CD4-positive, alpha-beta T cell treated with Interleukin-2 at 100 ng/mL for 4 hours (primary cell): Measurements from ENCODE around the gene DDX25.
A peak's percentile ranks its signal among the peaks of the same experiment; 100 is the strongest.
"Not testable (repeated sequence)": the region's sequence is repeated elsewhere in the genome, so short reads cannot be mapped to it uniquely, and the experiment has no call there.

ENCODE experiments used
- DNase-seq: peaks from one replicate; pipeline ENCODE4 v3.0.0-alpha.2; 2020; ENCODE audit warnings: low spot score

Gene DDX25

GRCh38 chr11:125903711-125904659, at the start of gene DDX25:
Gene DDX25, plus strand, starts transcription at chr11:125904508. Its CDS starts 10 bp downstream, at chr11:125904518.
- DNase-seq, result no peak

- not testable (repeated sequence) for DNase-seq
Measured at GRCh38 chr11:125857670-125858069, 46.6 kb upstream of the DDX25 start.

- DNase-seq, result not testable (repeated sequence)
Measured at GRCh38 chr11:125862786-125863185, 41.5 kb upstream of the DDX25 start.

GRCh38 chr11:125865354-125865753, 39.0 kb upstream of the DDX25 start:
- DNase-seq, result not testable (repeated sequence)

- no peak for DNase-seq
Measured at GRCh38 chr11:125869521-125869920, 34.8 kb upstream of the DDX25 start.

GRCh38 chr11:125871391-125872137, 32.7 kb upstream of the DDX25 start:
- DNase-seq, result peak; percentile 14

GRCh38 chr11:125872138-125872491, 32.2 kb upstream of the DDX25 start:
- no peak for DNase-seq

GRCh38 chr11:125873881-125874555, 30.3 kb upstream of the DDX25 start:
- DNase-seq, result no peak

- peak; percentile 53 for DNase-seq
Measured at GRCh38 chr11:125874556-125875124, 29.7 kb upstream of the DDX25 start.

GRCh38 chr11:125881291-125881690, 23.0 kb upstream of the DDX25 start:
- no peak for DNase-seq

GRCh38 chr11:125883375-125883774, 20.9 kb upstream of the DDX25 start:
- DNase-seq, result no peak

- DNase-seq, result peak; percentile 27
Measured at GRCh38 chr11:125886997-125887372, 17.3 kb upstream of the DDX25 start.

GRCh38 chr11:125887373-125888324, 16.7 kb upstream of the DDX25 start, which contains the start of gene HYLS1:
Gene HYLS1, plus strand, starts transcription at chr11:125887668. Its CDS starts 11,701 bp downstream, at chr11:125899369.
- DNase-seq, result peak; percentile 97

GRCh38 chr11:125890447-125891100, 13.7 kb upstream of the DDX25 start:
- DNase-seq, result no peak

GRCh38 chr11:125892071-125892470, 12.2 kb upstream of the DDX25 start:
- no peak for DNase-seq

GRCh38 chr11:125892994-125893393, 11.3 kb upstream of the DDX25 start:
- no peak for DNase-seq

GRCh38 chr11:125901872-125902271, 2.4 kb upstream of the DDX25 start:
- no peak for DNase-seq

GRCh38 chr11:125902277-125902926, 1.9 kb upstream of the DDX25 start:
- DNase-seq, result no peak

GRCh38 chr11:125902927-125903710, 1.2 kb upstream of the DDX25 start, which contains the start of gene PUS3:
Gene PUS3, minus strand, starts transcription at chr11:125903206. Its CDS starts 6,922 bp downstream, at chr11:125896284.
- DNase-seq, result peak; percentile 87
